ENCODE data around the gene TUBGCP3. TPM values are rescaled to one million over a fixed set of nuclear protein-coding genes. Genes with fewer than 3 reads are reported as not detected.

The TUBGCP3 gene
- total and polyA plus RNA-seq, 9 of the 15 experiments (the other 6 are each of a cell fraction or from before 2014, with no cell fraction given): 3.0 to 24.8 (median 15.2) TPM

DNA sequence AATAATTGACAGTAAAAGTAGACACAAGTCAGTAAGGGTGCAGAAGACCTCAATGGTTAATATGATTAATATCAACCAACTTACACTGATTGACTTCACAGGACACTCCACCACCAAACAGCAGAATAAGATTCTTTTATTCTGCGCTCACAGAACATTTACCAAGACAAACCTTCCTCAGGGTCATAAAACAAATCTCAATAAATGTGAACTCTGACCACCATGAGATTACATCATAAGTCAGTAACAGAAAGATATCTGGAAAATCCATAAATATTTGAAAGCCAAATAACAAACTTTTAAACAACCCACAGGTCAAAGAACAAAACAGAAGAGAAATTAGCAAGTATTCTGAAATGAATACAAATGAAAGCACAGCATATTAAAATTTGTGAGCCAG lies 112.1 kb downstream of the TUBGCP3 start (continued):
- TF ChIP-seq, protein P1, sequence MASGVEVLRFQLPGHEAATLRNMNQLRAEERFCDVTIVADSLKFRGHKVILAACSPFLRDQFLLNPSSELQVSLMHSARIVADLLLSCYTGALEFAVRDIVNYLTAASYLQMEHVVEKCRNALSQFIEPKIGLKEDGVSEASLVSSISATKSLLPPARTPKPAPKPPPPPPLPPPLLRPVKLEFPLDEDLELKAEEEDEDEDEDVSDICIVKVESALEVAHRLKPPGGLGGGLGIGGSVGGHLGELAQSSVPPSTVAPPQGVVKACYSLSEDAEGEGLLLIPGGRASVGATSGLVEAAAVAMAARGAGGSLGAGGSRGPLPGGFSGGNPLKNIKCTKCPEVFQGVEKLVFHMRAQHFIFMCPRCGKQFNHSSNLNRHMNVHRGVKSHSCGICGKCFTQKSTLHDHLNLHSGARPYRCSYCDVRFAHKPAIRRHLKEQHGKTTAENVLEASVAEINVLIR (CRISPR knock-in tag; IDR thresholded peaks at IDR 0.05): no peak
- no peak for TF ChIP-seq NONO (IDR thresholded peaks at IDR 0.05; ENCODE audit: low read depth in 2 of 2, low read length in 1 of 2)
- no peak for TF ChIP-seq SIRT6 (IDR thresholded peaks at IDR 0.05; ENCODE audit: low read depth, low read length)
- no peak for TF ChIP-seq CBFB (CRISPR knock-in tag; IDR thresholded peaks at IDR 0.05)
- no peak for TF ChIP-seq GABPB1 (CRISPR knock-in tag; IDR thresholded peaks at IDR 0.05)
- TF ChIP-seq XRCC4 (IDR thresholded peaks at IDR 0.05; ENCODE audit: extremely low read depth, insufficient read depth, insufficient read length): no peak
- TF ChIP-seq, protein P2, sequence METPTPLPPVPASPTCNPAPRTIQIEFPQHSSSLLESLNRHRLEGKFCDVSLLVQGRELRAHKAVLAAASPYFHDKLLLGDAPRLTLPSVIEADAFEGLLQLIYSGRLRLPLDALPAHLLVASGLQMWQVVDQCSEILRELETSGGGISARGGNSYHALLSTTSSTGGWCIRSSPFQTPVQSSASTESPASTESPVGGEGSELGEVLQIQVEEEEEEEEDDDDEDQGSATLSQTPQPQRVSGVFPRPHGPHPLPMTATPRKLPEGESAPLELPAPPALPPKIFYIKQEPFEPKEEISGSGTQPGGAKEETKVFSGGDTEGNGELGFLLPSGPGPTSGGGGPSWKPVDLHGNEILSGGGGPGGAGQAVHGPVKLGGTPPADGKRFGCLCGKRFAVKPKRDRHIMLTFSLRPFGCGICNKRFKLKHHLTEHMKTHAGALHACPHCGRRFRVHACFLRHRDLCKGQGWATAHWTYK (CRISPR knock-in tag; IDR thresholded peaks at IDR 0.05): no peak
- TF ChIP-seq ZNF444 (CRISPR knock-in tag; IDR thresholded peaks at IDR 0.05): no peak
- TF ChIP-seq, protein P3, sequence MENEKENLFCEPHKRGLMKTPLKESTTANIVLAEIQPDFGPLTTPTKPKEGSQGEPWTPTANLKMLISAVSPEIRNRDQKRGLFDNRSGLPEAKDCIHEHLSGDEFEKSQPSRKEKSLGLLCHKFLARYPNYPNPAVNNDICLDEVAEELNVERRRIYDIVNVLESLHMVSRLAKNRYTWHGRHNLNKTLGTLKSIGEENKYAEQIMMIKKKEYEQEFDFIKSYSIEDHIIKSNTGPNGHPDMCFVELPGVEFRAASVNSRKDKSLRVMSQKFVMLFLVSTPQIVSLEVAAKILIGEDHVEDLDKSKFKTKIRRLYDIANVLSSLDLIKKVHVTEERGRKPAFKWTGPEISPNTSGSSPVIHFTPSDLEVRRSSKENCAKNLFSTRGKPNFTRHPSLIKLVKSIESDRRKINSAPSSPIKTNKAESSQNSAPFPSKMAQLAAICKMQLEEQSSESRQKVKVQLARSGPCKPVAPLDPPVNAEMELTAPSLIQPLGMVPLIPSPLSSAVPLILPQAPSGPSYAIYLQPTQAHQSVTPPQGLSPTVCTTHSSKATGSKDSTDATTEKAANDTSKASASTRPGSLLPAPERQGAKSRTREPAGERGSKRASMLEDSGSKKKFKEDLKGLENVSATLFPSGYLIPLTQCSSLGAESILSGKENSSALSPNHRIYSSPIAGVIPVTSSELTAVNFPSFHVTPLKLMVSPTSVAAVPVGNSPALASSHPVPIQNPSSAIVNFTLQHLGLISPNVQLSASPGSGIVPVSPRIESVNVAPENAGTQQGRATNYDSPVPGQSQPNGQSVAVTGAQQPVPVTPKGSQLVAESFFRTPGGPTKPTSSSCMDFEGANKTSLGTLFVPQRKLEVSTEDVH (IDR thresholded peaks at IDR 0.05; ENCODE audit: low read depth, partially characterized antibody): no peak
- TF ChIP-seq ZNF316 (IDR thresholded peaks at IDR 0.05): no peak
- TF ChIP-seq EZH2 (IDR thresholded peaks at IDR 0.05; ENCODE audit: borderline replicate concordance, low read depth, low read length): no peak
- no peak for TF ChIP-seq TAF1 (IDR thresholded peaks at IDR 0.05; ENCODE audit: control insufficient read depth, extremely low read depth, insufficient read depth, low read length, severe bottlenecking)
- no peak for TF ChIP-seq SP1 (CRISPR knock-in tag; IDR thresholded peaks at IDR 0.05)
- TF ChIP-seq ZFP30 (CRISPR knock-in tag; IDR thresholded peaks at IDR 0.05; ENCODE audit: borderline replicate concordance): no peak
